GM12864 (cell line): ENCODE data around the gene CHFR.
"Not testable (repeated sequence)": the region's sequence is repeated elsewhere in the genome, so short reads cannot be mapped to it uniquely, and the experiment has no call there.

Experiments used
- DNase-seq: peaks from one replicate; pipeline ENCODE4 v3.0.0-alpha.2; 2011; ENCODE audit warnings: low read depth
- H3K4me3 ChIP-seq: 2 replicates; pipeline ENCODE4 v1.5.1; 2011; ENCODE audit warnings: mild to moderate bottlenecking, low read depth, low read length, control low read depth
- TF ChIP-seq, protein P1 (sequence below): IDR thresholded peaks from 2 replicates; pipeline ENCODE4 v1.5.1; 2011; ENCODE audit warnings: low read depth, mild to moderate bottlenecking, moderate library complexity, low read length, control low read depth, inconsistent platforms; ENCODE audit errors: missing control alignments

Gene CHFR

DNA sequence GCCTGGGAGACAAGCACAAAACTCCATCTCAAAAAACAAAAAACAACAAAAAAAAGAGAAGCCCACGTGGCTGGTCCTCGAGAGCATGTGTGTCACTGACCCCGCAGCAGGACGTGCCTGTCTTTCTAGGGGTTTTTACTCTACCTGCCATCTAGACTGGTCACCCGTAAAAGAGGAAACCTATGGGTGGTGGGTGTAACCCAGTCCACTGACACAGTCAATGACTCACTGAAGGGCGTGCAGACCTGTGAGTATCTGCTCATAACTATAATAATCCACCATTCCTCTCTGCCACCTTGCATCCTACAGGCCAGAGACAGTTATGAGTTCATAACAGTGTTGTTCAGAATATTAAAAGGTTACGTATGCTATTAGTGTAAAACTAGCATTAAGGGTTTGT lies 63.4 kb downstream of the CHFR start:
- TF ChIP-seq, protein P1, sequence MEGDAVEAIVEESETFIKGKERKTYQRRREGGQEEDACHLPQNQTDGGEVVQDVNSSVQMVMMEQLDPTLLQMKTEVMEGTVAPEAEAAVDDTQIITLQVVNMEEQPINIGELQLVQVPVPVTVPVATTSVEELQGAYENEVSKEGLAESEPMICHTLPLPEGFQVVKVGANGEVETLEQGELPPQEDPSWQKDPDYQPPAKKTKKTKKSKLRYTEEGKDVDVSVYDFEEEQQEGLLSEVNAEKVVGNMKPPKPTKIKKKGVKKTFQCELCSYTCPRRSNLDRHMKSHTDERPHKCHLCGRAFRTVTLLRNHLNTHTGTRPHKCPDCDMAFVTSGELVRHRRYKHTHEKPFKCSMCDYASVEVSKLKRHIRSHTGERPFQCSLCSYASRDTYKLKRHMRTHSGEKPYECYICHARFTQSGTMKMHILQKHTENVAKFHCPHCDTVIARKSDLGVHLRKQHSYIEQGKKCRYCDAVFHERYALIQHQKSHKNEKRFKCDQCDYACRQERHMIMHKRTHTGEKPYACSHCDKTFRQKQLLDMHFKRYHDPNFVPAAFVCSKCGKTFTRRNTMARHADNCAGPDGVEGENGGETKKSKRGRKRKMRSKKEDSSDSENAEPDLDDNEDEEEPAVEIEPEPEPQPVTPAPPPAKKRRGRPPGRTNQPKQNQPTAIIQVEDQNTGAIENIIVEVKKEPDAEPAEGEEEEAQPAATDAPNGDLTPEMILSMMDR, result no peak
- no peak overlapping the region for H3K4me3 ChIP-seq
- no peak for DNase-seq

DNA sequence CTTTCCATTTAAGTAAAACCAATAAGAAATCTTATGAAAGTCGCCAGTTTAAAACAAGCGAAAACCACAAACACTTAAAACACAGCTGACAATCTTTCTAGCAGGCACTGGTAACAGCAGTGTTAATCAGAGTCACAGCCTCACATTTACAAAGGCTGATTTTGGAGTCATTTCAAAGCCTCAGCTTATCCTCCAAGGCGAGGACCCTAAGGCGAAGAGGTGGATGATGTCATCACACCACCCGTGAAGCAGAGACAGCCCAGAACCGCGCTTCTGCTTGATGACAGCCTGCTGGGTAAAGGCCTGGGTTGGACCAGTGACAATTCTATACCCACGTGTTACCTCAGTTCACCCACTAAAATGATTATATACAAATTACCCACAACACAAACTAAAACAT lies 68.8 kb downstream of the CHFR start:
- DNase-seq, result no peak
- TF ChIP-seq, protein P1, result no peak
- no peak overlapping the region for H3K4me3 ChIP-seq

DNA sequence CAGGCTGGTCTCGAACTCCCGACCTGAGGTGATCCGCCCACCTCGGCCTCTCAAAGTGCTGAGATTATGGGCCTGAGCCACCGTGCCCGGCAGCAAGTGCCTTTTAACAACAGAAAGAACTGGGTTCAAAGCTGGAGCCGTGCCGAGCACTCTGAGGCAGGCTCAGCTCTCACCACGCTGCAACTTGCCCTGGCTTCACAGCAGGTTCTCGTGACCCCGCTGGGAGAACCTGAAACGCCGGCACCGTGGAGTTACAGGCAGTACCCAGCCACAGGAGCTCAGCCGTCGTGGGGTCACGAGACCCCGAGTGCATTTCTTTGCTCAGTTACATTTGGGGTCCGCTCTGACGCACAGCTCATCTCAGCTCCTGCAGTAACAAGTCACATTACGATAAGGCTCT lies 73.2 kb downstream of the CHFR start:
- TF ChIP-seq, protein P1, result no peak
- no peak overlapping the region for H3K4me3 ChIP-seq
- no peak for DNase-seq

DNA sequence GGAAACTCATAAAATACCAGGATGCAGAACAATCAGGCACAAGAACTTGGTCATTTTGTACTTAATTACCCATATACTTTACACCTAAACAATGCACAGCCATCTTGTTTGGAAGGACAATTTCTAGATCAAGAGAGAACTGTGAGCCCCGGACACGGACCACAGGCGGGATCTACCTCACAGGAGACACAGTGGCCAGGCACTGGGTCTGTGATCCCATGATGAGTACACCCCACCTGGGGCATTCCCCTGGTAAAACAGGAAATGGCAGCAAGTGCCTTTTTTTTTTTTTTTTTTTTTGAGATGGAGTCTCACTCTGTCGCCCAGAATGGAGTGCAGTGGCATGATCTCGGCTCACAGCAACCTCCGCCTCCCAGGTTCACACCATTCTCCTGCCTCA lies 74.0 kb downstream of the CHFR start:
- TF ChIP-seq, protein P1, result no peak
- no peak for DNase-seq
- no peak overlapping the region for H3K4me3 ChIP-seq

DNA sequence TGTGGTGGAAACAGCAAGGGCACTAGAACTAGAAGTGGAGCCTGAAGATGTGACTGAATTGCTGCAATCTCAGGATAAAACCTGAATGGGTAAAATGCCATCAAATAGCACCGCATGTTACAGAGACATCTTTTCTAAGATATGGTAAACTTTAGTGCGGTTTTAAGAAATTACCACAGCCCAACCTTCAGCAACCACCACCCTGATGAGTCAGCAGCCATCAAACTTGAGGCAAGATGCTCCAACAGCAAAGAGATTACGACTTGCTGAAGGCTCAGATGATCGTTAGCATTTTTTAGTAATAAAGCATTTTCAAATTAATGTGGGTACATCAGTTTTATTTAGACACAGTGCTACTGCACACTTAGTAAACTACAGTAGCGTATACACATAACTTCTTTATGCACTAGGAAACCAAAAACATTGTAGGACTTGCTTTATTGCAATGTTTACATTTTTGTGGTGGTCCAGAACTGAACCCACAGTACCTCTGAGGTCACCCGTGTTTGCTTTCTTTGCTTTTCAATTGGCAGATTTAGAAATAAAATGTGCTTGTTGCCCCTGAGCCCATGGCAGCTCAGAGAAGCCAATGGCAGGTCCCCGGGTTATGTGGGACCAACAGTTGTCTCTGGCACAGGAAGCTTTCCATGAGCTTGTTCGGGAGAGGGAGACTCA lies 74.6 kb downstream of the CHFR start:
- TF ChIP-seq, protein P1, result no peak
- H3K4me3 ChIP-seq, result no peak overlapping the region
- DNase-seq, result no peak

DNA sequence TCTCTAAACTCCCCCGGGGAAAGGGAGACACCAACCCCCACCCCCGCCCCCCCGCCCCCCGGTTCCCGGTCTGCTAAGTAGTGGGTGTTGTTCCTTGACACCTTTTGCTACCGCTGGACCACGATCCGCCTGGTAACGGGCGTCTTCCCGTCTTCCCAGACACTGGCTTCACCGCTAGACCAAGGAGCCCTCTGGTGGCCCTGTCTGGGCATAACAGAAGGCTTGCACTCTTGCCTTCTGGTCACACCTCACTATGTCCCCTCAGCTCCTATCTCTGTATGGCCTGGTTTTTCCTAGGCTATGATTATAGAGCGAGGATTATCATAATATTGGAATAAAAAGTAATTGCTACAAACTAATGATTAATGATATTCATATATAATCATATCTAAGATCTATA lies 78.0 kb downstream of the CHFR start:
- not testable (repeated sequence) for H3K4me3 ChIP-seq, DNase-seq
- TF ChIP-seq, protein P1, result peak; percentile 61
